HepG2 (cell line): ENCODE results near the gene HPD. TPM values are rescaled to one million over a fixed set of nuclear protein-coding genes. Genes with fewer than 3 reads are reported as not detected.
A peak's percentile ranks its signal among the peaks of the same experiment; 100 is the strongest.

Experiments used
- ASH2L ChIP-seq: fragments of 300-600, 200-600 bp; sonication (generic); IDR thresholded peaks from 2 replicates; pipeline ENCODE4 v1.7.0; 2017; ENCODE audit warnings: low read depth, mild to moderate bottlenecking, moderate library complexity, mixed read lengths, low read length; ENCODE audit not compliant: insufficient read length
- ELF4 ChIP-seq: sonication (generic); formaldehyde crosslinking; IDR thresholded peaks from 2 replicates; pipeline ENCODE4 v1.5.0; 2020; ENCODE audit warnings: missing genetic modification reagents, mild to moderate bottlenecking, moderate library complexity, borderline replicate concordance
- HOXA3 ChIP-seq: sonication (generic); formaldehyde crosslinking; IDR thresholded peaks from 2 replicates; pipeline ENCODE4 v1.5.0; 2020; ENCODE audit warnings: missing genetic modification reagents
- ISX ChIP-seq: sonication (generic); formaldehyde crosslinking; conservative IDR thresholded peaks from 2 replicates; pipeline ENCODE4 v1.5.0; 2020; ENCODE audit warnings: missing genetic modification reagents
- KMT2B ChIP-seq: IDR thresholded peaks from 2 replicates; pipeline ENCODE4 v1.6.1; 2016; ENCODE audit warnings: missing genetic modification reagents, missing compliant biosample characterization
- NCOA5 ChIP-seq: sonication (generic); formaldehyde crosslinking; IDR thresholded peaks from 2 replicates; pipeline ENCODE4 v1.4.0; 2020; ENCODE audit warnings: missing genetic modification reagents
- NRL ChIP-seq: sonication (generic); formaldehyde crosslinking; IDR thresholded peaks from 2 replicates; pipeline ENCODE4 v1.5.0; 2020; ENCODE audit warnings: missing genetic modification reagents, mild to moderate bottlenecking, moderate library complexity, borderline replicate concordance
- TEAD2 ChIP-seq: sonication (generic); formaldehyde crosslinking; IDR thresholded peaks from 2 replicates; pipeline ENCODE4 v1.9.0; 2021; ENCODE audit warnings: missing genetic modification reagents
- ZNF180 ChIP-seq: sonication (generic); formaldehyde crosslinking; IDR thresholded peaks from 2 replicates; pipeline ENCODE4 v1.4.0; 2020; ENCODE audit warnings: low read depth, missing genetic modification reagents, borderline replicate concordance
- ZNF672 ChIP-seq: sonication (generic); formaldehyde crosslinking; IDR thresholded peaks from 2 replicates; pipeline ENCODE4 v1.8.1; 2022; ENCODE audit warnings: missing genetic modification reagents
- polyA plus RNA-seq, 8 experiments: library from polyadenylated mRNA; depleted of rRNA in 3 of 8; stranded (reverse) in 7 of 8; unstranded in 1 of 8; fragments of >200 nt; fragmentation: Illumina TruSeq in 4 of 8; extraction: Trizol in 4 of 8; gene quantifications; 2 replicates each; pipeline versions ENCODE4 v1.2.1 to v1.2.3, GENCODE V29; 2011 to 2016; ENCODE audit warnings: low read depth in 4 of 8, missing spikeins in 1 of 8, mixed read lengths in 1 of 8; ENCODE audit not compliant: insufficient read depth in 1 of 8
- total RNA-seq, 5 experiments: library from RNA; depleted of rRNA; stranded (reverse); fragments of >200 nt; fragmentation: Illumina TruSeq; extraction: Trizol; gene quantifications; 2 replicates each; pipeline ENCODE4 v1.2.3, GENCODE V29; 2016; ENCODE audit warnings: low read depth in 1 of 5
- TF ChIP-seq, protein P1 (sequence below): sonication (generic); formaldehyde crosslinking; IDR thresholded peaks from 2 replicates; pipeline ENCODE4 v1.5.0; 2020; ENCODE audit warnings: missing genetic modification reagents
- TF ChIP-seq, protein P2 (sequence below): sonication (generic); formaldehyde crosslinking; IDR thresholded peaks from 2 replicates; pipeline ENCODE4 v1.5.0; 2020; ENCODE audit warnings: missing genetic modification reagents
- TF ChIP-seq, protein P3 (sequence below): sonication (generic); formaldehyde crosslinking; IDR thresholded peaks from 2 replicates; pipeline ENCODE4 v1.4.0; 2020; ENCODE audit warnings: mild to moderate bottlenecking, missing genetic modification reagents
- TF ChIP-seq, protein P4 (sequence below): sonication (generic); formaldehyde crosslinking; IDR thresholded peaks from 2 replicates; pipeline ENCODE4 v1.5.1; 2020; ENCODE audit warnings: missing genetic modification reagents, mild to moderate bottlenecking, borderline replicate concordance
- TF ChIP-seq, protein P5 (sequence below): sonication (generic); formaldehyde crosslinking; IDR thresholded peaks from 2 replicates; pipeline ENCODE4 v1.5.1; 2020; ENCODE audit warnings: missing genetic modification reagents, mild to moderate bottlenecking, borderline replicate concordance
- TF ChIP-seq, protein P6 (sequence below): sonication (generic); formaldehyde crosslinking; IDR thresholded peaks from 2 replicates; pipeline ENCODE4 v1.5.1; 2020; ENCODE audit warnings: missing genetic modification reagents, mild to moderate bottlenecking, borderline replicate concordance

Gene HPD
- total and polyA plus RNA-seq, 2 of the 13 experiments (the other 11 are each of a cell fraction or from before 2014, with no cell fraction given), result 120 to 195 TPM

DNA sequence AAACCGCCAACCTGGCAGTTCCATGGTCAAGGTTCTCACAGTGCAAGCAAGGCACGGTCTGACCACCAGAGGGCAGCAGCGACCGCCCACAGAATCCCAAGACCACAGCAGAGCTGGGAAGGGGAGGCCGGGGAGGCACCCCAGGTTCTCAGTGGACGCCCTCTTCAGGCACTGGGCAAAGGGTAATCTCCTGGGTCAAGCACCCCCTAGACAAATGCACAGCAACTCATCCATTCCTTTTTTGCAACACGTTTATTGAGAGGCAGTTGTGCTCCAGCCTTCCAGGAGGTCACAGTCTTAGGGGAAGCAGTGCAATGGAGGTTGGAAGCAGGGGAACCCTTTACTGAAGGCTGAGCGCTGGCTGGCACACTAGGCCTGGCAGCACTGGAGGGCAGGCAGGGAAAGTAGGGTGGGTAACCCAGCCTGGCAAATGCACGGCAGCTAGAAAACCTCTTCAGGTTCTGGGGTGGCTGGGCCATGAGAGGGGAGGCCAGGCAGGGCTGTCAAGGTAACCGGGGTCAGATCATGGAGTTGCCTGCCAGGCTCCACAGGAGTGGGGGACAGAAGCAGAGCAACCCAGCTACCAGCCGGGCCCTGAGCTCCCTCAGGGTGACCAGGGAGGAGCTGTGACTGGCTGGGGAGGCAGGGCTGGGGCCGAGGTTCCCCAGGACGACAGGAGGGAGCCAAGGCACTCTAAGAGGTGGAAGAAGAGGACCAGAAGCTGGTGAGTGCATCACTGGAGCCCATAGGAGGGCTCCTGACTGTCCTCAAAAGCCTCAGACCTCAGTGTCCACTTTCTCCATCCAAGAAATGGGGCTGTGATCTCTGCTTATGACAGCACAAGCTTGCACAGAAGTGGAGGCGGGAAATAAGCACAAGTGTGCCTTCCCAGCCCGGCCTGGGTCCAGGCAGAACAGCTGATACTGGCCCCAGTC, 63.4 kb downstream of the HPD start (continued):
- TF ChIP-seq, protein P1, sequence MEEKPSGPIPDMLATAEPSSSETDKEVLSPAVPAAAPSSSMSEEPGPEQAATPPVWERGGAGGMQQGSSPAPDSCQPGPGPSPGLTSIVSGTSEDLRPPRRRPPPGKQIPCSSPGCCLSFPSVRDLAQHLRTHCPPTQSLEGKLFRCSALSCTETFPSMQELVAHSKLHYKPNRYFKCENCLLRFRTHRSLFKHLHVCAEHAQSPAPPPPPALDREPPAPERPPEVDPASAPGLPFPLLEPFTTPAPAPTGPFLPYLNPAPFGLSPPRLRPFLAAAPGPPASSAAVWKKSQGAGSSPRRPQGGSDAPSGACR, result no peak
- 0 out of 2 replicates have a peak, but pooled peaks have one; percentile 31 for TF ChIP-seq KMT2B (CRISPR knock-in tag)
- TF ChIP-seq, protein P2, sequence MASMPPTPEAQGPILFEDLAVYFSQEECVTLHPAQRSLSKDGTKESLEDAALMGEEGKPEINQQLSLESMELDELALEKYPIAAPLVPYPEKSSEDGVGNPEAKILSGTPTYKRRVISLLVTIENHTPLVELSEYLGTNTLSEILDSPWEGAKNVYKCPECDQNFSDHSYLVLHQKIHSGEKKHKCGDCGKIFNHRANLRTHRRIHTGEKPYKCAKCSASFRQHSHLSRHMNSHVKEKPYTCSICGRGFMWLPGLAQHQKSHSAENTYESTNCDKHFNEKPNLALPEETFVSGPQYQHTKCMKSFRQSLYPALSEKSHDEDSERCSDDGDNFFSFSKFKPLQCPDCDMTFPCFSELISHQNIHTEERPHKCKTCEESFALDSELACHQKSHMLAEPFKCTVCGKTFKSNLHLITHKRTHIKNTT (CRISPR knock-in tag), result no peak
- TF ChIP-seq TEAD2 (CRISPR knock-in tag), result no peak
- TF ChIP-seq, protein P3, sequence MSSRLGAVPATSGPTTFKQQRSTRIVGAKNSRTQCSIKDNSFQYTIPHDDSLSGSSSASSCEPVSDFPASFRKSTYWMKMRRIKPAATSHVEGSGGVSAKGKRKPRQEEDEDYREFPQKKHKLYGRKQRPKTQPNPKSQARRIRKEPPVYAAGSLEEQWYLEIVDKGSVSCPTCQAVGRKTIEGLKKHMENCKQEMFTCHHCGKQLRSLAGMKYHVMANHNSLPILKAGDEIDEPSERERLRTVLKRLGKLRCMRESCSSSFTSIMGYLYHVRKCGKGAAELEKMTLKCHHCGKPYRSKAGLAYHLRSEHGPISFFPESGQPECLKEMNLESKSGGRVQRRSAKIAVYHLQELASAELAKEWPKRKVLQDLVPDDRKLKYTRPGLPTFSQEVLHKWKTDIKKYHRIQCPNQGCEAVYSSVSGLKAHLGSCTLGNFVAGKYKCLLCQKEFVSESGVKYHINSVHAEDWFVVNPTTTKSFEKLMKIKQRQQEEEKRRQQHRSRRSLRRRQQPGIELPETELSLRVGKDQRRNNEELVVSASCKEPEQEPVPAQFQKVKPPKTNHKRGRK (CRISPR knock-in tag), result no peak
- TF ChIP-seq HOXA3 (CRISPR knock-in tag), result peak; percentile 64; the same call in 1 of the 2 replicates
- TF ChIP-seq NCOA5 (CRISPR knock-in tag), result no peak
- peak; percentile 37; the same call in 1 of the 2 replicates for TF ChIP-seq NRL
- no peak for TF ChIP-seq ISX (CRISPR knock-in tag)
- no peak for TF ChIP-seq ELF4 (CRISPR knock-in tag)
- TF ChIP-seq ZNF672 (CRISPR knock-in tag), result no peak
- TF ChIP-seq, protein P4, sequence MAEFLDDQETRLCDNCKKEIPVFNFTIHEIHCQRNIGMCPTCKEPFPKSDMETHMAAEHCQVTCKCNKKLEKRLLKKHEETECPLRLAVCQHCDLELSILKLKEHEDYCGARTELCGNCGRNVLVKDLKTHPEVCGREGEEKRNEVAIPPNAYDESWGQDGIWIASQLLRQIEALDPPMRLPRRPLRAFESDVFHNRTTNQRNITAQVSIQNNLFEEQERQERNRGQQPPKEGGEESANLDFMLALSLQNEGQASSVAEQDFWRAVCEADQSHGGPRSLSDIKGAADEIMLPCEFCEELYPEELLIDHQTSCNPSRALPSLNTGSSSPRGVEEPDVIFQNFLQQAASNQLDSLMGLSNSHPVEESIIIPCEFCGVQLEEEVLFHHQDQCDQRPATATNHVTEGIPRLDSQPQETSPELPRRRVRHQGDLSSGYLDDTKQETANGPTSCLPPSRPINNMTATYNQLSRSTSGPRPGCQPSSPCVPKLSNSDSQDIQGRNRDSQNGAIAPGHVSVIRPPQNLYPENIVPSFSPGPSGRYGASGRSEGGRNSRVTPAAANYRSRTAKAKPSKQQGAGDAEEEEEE (CRISPR knock-in tag), result no peak
- TF ChIP-seq, protein P5, sequence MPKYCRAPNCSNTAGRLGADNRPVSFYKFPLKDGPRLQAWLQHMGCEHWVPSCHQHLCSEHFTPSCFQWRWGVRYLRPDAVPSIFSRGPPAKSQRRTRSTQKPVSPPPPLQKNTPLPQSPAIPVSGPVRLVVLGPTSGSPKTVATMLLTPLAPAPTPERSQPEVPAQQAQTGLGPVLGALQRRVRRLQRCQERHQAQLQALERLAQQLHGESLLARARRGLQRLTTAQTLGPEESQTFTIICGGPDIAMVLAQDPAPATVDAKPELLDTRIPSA, result no peak
- TF ChIP-seq, protein P6, sequence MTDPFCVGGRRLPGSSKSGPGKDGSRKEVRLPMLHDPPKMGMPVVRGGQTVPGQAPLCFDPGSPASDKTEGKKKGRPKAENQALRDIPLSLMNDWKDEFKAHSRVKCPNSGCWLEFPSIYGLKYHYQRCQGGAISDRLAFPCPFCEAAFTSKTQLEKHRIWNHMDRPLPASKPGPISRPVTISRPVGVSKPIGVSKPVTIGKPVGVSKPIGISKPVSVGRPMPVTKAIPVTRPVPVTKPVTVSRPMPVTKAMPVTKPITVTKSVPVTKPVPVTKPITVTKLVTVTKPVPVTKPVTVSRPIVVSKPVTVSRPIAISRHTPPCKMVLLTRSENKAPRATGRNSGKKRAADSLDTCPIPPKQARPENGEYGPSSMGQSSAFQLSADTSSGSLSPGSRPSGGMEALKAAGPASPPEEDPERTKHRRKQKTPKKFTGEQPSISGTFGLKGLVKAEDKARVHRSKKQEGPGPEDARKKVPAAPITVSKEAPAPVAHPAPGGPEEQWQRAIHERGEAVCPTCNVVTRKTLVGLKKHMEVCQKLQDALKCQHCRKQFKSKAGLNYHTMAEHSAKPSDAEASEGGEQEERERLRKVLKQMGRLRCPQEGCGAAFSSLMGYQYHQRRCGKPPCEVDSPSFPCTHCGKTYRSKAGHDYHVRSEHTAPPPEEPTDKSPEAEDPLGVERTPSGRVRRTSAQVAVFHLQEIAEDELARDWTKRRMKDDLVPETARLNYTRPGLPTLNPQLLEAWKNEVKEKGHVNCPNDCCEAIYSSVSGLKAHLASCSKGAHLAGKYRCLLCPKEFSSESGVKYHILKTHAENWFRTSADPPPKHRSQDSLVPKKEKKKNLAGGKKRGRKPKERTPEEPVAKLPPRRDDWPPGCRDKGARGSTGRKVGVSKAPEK (CRISPR knock-in tag), result peak; percentile 76; the same call in 1 of the 2 replicates
- TF ChIP-seq ZNF180 (CRISPR knock-in tag), result no peak
- no peak for TF ChIP-seq ASH2L
